ENCODE data around the gene MYL11. TPM values are rescaled to one million over a fixed set of nuclear protein-coding genes. Genes with fewer than 3 reads are reported as not detected.

Gene MYL11
- total RNA-seq, 1 donor from 2014 or later = 10.4 TPM

- DNase-seq (ENCODE audit: extremely low spot score, unreplicated experiment) = no peak
- Mint-ChIP-seq H3K9me3 (no peaks in the 10 kb centered on the region), H3K4me3 (peak overlapping the region; percentile 35), H3K36me3 (no peaks in the 10 kb centered on the region), H3K27ac (no peak overlapping the region), H3K4me1 (ENCODE audit: unreplicated experiment) (peaks cover 26% of the 10 kb centered on the region), H3K27me3 (no peaks in the 10 kb centered on the region)
- no peak for TF ChIP-seq CTCF (conservative IDR thresholded peaks at IDR 0.05)
Measured at GRCh38 chr16:30372725-30373124, 1.9 kb upstream of the MYL11 start.

GRCh38 chr16:30375864-30376263 lies 1.3 kb downstream of the MYL11 start:
- Mint-ChIP-seq H3K4me3 (no peak overlapping the region), H3K9me3 (no peaks in the 10 kb centered on the region), H3K27me3 (no peaks in the 10 kb centered on the region), H3K36me3 (peaks cover 3% of the 10 kb centered on the region), H3K27ac (peak overlapping the region; percentile 72), H3K4me1 (ENCODE audit: unreplicated experiment) (peaks cover 28% of the 10 kb centered on the region)
- no peak for DNase-seq (ENCODE audit: extremely low spot score, unreplicated experiment)
- no peak for TF ChIP-seq CTCF (conservative IDR thresholded peaks at IDR 0.05)

GRCh38 chr16:30376461-30376902 lies 1.9 kb downstream of the MYL11 start:
- Mint-ChIP-seq H3K27me3 (no peaks in the 10 kb centered on the region), H3K27ac (peak overlapping the region; percentile 100), H3K9me3 (no peaks in the 10 kb centered on the region), H3K4me1 (ENCODE audit: unreplicated experiment) (peaks cover 23% of the 10 kb centered on the region), H3K4me3 (no peak overlapping the region), H3K36me3 (peaks cover 3% of the 10 kb centered on the region)
- no peak for TF ChIP-seq CTCF (conservative IDR thresholded peaks at IDR 0.05)
- DNase-seq (ENCODE audit: extremely low spot score, unreplicated experiment) = no peak

- Mint-ChIP-seq H3K4me1 (ENCODE audit: unreplicated experiment) (peaks cover 17% of the 10 kb centered on the region), H3K4me3 (peak overlapping the region; percentile 98), H3K27ac (peak overlapping the region; percentile 100), H3K27me3 (no peaks in the 10 kb centered on the region), H3K36me3 (peaks cover 3% of the 10 kb centered on the region), H3K9me3 (no peaks in the 10 kb centered on the region)
- DNase-seq (ENCODE audit: extremely low spot score, unreplicated experiment) = no peak
- no peak for TF ChIP-seq CTCF (conservative IDR thresholded peaks at IDR 0.05)
Measured at GRCh38 chr16:30377050-30377811, 2.6 kb downstream of the MYL11 start.

- DNase-seq (ENCODE audit: extremely low spot score, unreplicated experiment) = peak; percentile 91
- Mint-ChIP-seq H3K9me3 (no peaks in the 10 kb centered on the region), H3K27me3 (no peaks in the 10 kb centered on the region), H3K4me3 (peak overlapping the region; percentile 98), H3K4me1 (ENCODE audit: unreplicated experiment) (peaks cover 17% of the 10 kb centered on the region), H3K27ac (peak overlapping the region; percentile 100), H3K36me3 (peaks cover 3% of the 10 kb centered on the region)
- no peak for TF ChIP-seq CTCF (conservative IDR thresholded peaks at IDR 0.05)
Measured at GRCh38 chr16:30377812-30378235, 3.2 kb downstream of the MYL11 start.

Data from type B pancreatic cell (in vitro differentiated cells).